HEK293 (cell line): ENCODE results near the gene CRACDL.

ENCODE experiments used
- KLF9 ChIP-seq: fragments of 450-650 bp; formaldehyde crosslinking; IDR thresholded peaks from 2 replicates; pipeline ENCODE4 v1.5.1; 2016; ENCODE audit warnings: missing biosample characterization, missing genetic modification characterization, low read depth
- REST ChIP-seq: fragments of 450-650 bp; formaldehyde crosslinking; IDR thresholded peaks from 2 replicates; pipeline ENCODE4 v1.5.1; 2016; ENCODE audit warnings: missing biosample characterization, missing genetic modification characterization
- ZNF23 ChIP-seq: fragments of 450-650 bp; formaldehyde crosslinking; IDR thresholded peaks from 2 replicates; pipeline ENCODE4 v1.5.1; 2016; ENCODE audit warnings: missing biosample characterization, missing genetic modification characterization, borderline replicate concordance
- ZNF239 ChIP-seq: fragments of 450-650 bp; formaldehyde crosslinking; IDR thresholded peaks from 2 replicates; pipeline ENCODE4 v1.5.1; 2016; ENCODE audit warnings: missing biosample characterization, missing genetic modification characterization
- ZNF501 ChIP-seq: fragments of 450-650 bp; formaldehyde crosslinking; IDR thresholded peaks from 2 replicates; pipeline ENCODE4 v1.5.1; 2016; ENCODE audit warnings: missing biosample characterization, missing genetic modification characterization
- ZNF530 ChIP-seq: fragments of 450-650 bp; formaldehyde crosslinking; IDR thresholded peaks from 2 replicates; pipeline ENCODE4 v1.5.1; 2016; ENCODE audit warnings: low read depth, missing biosample characterization, missing genetic modification characterization
- ZNF624 ChIP-seq: fragments of 450-650 bp; formaldehyde crosslinking; IDR thresholded peaks from 2 replicates; pipeline ENCODE4 v1.5.1; 2017; ENCODE audit warnings: missing biosample characterization, missing genetic modification characterization
- ZNF670 ChIP-seq: fragments of 450-650 bp; formaldehyde crosslinking; IDR thresholded peaks from 2 replicates; pipeline ENCODE4 v1.5.1; 2016; ENCODE audit warnings: missing biosample characterization, missing genetic modification characterization, low read depth
- TF ChIP-seq, protein P1 (sequence below): fragments of 450-650 bp; formaldehyde crosslinking; IDR thresholded peaks from 2 replicates; pipeline ENCODE4 v1.5.1; 2016; ENCODE audit warnings: missing biosample characterization, missing genetic modification characterization

DNA sequence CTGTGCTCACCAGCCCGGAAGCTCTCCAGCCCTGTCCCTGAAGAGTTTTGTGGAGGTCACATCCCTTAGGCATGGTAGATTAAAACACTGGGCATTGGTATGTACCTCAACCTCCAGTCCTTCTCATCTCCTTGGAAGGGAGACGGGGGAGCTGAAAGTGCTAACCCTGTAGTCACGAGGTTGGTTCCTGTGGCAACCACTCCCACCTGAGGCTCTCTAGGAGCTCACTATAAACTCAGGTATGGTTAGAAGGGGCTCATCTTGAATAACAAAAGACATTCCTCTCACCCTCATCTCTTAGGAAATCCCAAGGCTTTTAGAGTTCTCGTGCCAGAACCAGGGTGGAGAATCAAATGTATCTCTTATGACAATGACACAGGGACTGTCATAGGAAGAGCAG, 162.1 kb downstream of the CRACDL start:
- TF ChIP-seq, protein P1, sequence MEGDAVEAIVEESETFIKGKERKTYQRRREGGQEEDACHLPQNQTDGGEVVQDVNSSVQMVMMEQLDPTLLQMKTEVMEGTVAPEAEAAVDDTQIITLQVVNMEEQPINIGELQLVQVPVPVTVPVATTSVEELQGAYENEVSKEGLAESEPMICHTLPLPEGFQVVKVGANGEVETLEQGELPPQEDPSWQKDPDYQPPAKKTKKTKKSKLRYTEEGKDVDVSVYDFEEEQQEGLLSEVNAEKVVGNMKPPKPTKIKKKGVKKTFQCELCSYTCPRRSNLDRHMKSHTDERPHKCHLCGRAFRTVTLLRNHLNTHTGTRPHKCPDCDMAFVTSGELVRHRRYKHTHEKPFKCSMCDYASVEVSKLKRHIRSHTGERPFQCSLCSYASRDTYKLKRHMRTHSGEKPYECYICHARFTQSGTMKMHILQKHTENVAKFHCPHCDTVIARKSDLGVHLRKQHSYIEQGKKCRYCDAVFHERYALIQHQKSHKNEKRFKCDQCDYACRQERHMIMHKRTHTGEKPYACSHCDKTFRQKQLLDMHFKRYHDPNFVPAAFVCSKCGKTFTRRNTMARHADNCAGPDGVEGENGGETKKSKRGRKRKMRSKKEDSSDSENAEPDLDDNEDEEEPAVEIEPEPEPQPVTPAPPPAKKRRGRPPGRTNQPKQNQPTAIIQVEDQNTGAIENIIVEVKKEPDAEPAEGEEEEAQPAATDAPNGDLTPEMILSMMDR, result no peak
- no peak for TF ChIP-seq KLF9
- no peak for TF ChIP-seq ZNF23 (tag by site-specific recombination)
- TF ChIP-seq ZNF501 (tag by site-specific recombination), result no peak
- no peak for TF ChIP-seq ZNF530 (tag by site-specific recombination)
- TF ChIP-seq ZNF670 (tag by site-specific recombination), result no peak
- no peak for TF ChIP-seq ZNF624 (tag by site-specific recombination)
- TF ChIP-seq ZNF239 (tag by site-specific recombination), result no peak
- TF ChIP-seq REST (tag by site-specific recombination), result no peak
